GM23338 (cell line): Measurements from ENCODE around the gene HOXD4.
A peak's percentile ranks its signal among the peaks of the same experiment; 100 is the strongest.

Experiments
- CREB1 ChIP-seq: fragments of 250-450 bp; sonication (Bioruptor Pico); IDR thresholded peaks from 2 replicates; pipeline ENCODE4 v1.5.0; 2020; ENCODE audit warnings: low read depth, mild to moderate bottlenecking, moderate library complexity
- CTCF ChIP-seq, 2 experiments: fragments of 200-600 bp in 1 of 2; sonication (generic) in 1 of 2; conservative IDR thresholded peaks; 2 replicates each; pipeline versions ENCODE4 v1.5.1 to v1.6.1; 2016 to 2017; ENCODE audit warnings: antibody characterized with exemption in 2 of 2, low read depth in 2 of 2, mild to moderate bottlenecking in 2 of 2, moderate library complexity in 1 of 2
- ETS1 ChIP-seq: IDR thresholded peaks from 2 replicates; pipeline ENCODE4 v1.6.1; 2016; ENCODE audit warnings: antibody characterized with exemption
- EZH2 ChIP-seq: fragments of 200-600 bp; sonication (generic); IDR thresholded peaks from one replicate; pipeline ENCODE4 v1.8.0; 2017; ENCODE audit warnings: antibody characterized with exemption, mild to moderate bottlenecking, low read depth; ENCODE audit not compliant: unreplicated experiment
- EZH2phosphoT487 ChIP-seq: fragments of 200-600 bp; sonication (generic); IDR thresholded peaks from one replicate; pipeline ENCODE4 v1.8.1; 2018; ENCODE audit warnings: antibody characterized with exemption; ENCODE audit not compliant: unreplicated experiment
- JUNB ChIP-seq: IDR thresholded peaks from one replicate; pipeline ENCODE4 v1.6.1; 2016; ENCODE audit warnings: antibody characterized with exemption; ENCODE audit not compliant: unreplicated experiment
- NANOG ChIP-seq: IDR thresholded peaks from 2 replicates; pipeline ENCODE4 v1.6.1; 2016; ENCODE audit warnings: antibody characterized with exemption, borderline replicate concordance
- POLR2AphosphoS5 ChIP-seq: IDR thresholded peaks from 2 replicates; pipeline ENCODE4 v1.6.1; 2016; ENCODE audit warnings: antibody characterized with exemption, low read depth
- STAT1 ChIP-seq: IDR thresholded peaks from one replicate; pipeline ENCODE4 v1.6.1; 2016; ENCODE audit warnings: antibody characterized with exemption; ENCODE audit not compliant: unreplicated experiment
- ZNF462 ChIP-seq: fragments of 250-450 bp; sonication (Bioruptor Pico); IDR thresholded peaks from 2 replicates; pipeline ENCODE4 v1.5.0; 2020; ENCODE audit warnings: mild to moderate bottlenecking, moderate library complexity
- TF ChIP-seq, protein P1 (sequence below): IDR thresholded peaks from one replicate; pipeline ENCODE4 v1.6.1; 2018; ENCODE audit warnings: antibody characterized with exemption; ENCODE audit not compliant: unreplicated experiment

GRCh38 chr2:176164201-176164600 is 12.9 kb downstream of the HOXD4 start:
- TF ChIP-seq CTCF (conservative IDR thresholded peaks at IDR 0.05; ENCODE audit: low read depth in 2 of 2) (no peak), ETS1 (no peak), POLR2AphosphoS5 (no peak), EZH2phosphoT487 (no peak), CREB1 (no peak), EZH2 (peak; percentile 96), STAT1 (no peak), JUNB (no peak), ZNF462 (CRISPR knock-in tag) (no peak), NANOG (no peak)
- TF ChIP-seq, protein P1, sequence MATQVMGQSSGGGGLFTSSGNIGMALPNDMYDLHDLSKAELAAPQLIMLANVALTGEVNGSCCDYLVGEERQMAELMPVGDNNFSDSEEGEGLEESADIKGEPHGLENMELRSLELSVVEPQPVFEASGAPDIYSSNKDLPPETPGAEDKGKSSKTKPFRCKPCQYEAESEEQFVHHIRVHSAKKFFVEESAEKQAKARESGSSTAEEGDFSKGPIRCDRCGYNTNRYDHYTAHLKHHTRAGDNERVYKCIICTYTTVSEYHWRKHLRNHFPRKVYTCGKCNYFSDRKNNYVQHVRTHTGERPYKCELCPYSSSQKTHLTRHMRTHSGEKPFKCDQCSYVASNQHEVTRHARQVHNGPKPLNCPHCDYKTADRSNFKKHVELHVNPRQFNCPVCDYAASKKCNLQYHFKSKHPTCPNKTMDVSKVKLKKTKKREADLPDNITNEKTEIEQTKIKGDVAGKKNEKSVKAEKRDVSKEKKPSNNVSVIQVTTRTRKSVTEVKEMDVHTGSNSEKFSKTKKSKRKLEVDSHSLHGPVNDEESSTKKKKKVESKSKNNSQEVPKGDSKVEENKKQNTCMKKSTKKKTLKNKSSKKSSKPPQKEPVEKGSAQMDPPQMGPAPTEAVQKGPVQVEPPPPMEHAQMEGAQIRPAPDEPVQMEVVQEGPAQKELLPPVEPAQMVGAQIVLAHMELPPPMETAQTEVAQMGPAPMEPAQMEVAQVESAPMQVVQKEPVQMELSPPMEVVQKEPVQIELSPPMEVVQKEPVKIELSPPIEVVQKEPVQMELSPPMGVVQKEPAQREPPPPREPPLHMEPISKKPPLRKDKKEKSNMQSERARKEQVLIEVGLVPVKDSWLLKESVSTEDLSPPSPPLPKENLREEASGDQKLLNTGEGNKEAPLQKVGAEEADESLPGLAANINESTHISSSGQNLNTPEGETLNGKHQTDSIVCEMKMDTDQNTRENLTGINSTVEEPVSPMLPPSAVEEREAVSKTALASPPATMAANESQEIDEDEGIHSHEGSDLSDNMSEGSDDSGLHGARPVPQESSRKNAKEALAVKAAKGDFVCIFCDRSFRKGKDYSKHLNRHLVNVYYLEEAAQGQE, result no peak
